WTC11 (cell line): ENCODE data around the gene HRH3. TPM values are rescaled to one million over a fixed set of nuclear protein-coding genes. Genes with fewer than 3 reads are reported as not detected.

ENCODE experiments used
- ATAC-seq: fragments of 200-7000 bp; cut with Tn5 transposase; 2 replicates; pipeline ENCODE4 v1.10.0; 2021; ENCODE audit warnings: mild to moderate bottlenecking, moderate library complexity
- CTCF ChIA-PET: fragments of 300-600 bp; sonication (Branson Sonifier 250); formaldehyde crosslinking; loops from one replicate; lab custom pipeline; 2021; ENCODE audit warnings: antibody characterized with exemption; lab: Charles Lee
- POLR2A ChIA-PET: fragments of 350-600 bp; sonication (Branson Sonifier 250); formaldehyde crosslinking; loops from one replicate; lab custom pipeline; 2021; ENCODE audit warnings: antibody characterized with exemption; lab: Charles Lee
- DNase-seq: peaks from one replicate; pipeline ENCODE4 v3.0.0; 2021; ENCODE audit warnings: low spot score
- H3K27ac Mint-ChIP-seq: 2 replicates; pipeline ENCODE4 v1.8.0; 2021; ENCODE audit warnings: mixed read lengths
- H3K27me3 Mint-ChIP-seq: 2 replicates; pipeline ENCODE4 v1.8.0; 2021; ENCODE audit warnings: low read depth, mild to moderate bottlenecking, moderate library complexity, mixed read lengths
- H3K36me3 Mint-ChIP-seq: 2 replicates; pipeline ENCODE4 v1.8.0; 2021; ENCODE audit warnings: mixed read lengths
- H3K4me1 Mint-ChIP-seq: 2 replicates; pipeline ENCODE4 v1.8.0; 2022; ENCODE audit warnings: mixed read lengths
- H3K4me3 Mint-ChIP-seq: 2 replicates; pipeline ENCODE4 v1.8.0; 2021; ENCODE audit warnings: mild to moderate bottlenecking, moderate library complexity, mixed read lengths
- H3K9me3 Mint-ChIP-seq: 2 replicates; pipeline ENCODE4 v1.8.0; 2021; ENCODE audit warnings: mixed read lengths
- ERG ChIP-seq: fragments of 250-450 bp; sonication (Bioruptor Pico); IDR thresholded peaks from 2 replicates; pipeline ENCODE4 v1.8.0; 2021; ENCODE audit warnings: mild to moderate bottlenecking
- ETV6 ChIP-seq: sonication (generic); formaldehyde crosslinking; IDR thresholded peaks from 2 replicates; pipeline ENCODE4 v1.8.1; 2022; ENCODE audit warnings: mild to moderate bottlenecking, missing genetic modification reagents
- PREB ChIP-seq: sonication (generic); formaldehyde crosslinking; IDR thresholded peaks from 2 replicates; pipeline ENCODE4 v1.8.1; 2022; ENCODE audit warnings: mild to moderate bottlenecking, missing genetic modification reagents, moderate library complexity, borderline replicate concordance
- SOX15 ChIP-seq: fragments of 250-450 bp; sonication (Bioruptor Pico); IDR thresholded peaks from 2 replicates; pipeline ENCODE4 v1.9.0; 2021; ENCODE audit warnings: mild to moderate bottlenecking
- ZBTB21 ChIP-seq: sonication (generic); formaldehyde crosslinking; IDR thresholded peaks from 2 replicates; pipeline ENCODE4 v1.8.1; 2023; ENCODE audit warnings: mild to moderate bottlenecking, missing genetic modification reagents, borderline replicate concordance
- ZNF138 ChIP-seq: sonication (generic); formaldehyde crosslinking; conservative IDR thresholded peaks from 2 replicates; pipeline ENCODE4 v1.8.1; 2022; ENCODE audit warnings: mild to moderate bottlenecking, moderate library complexity, missing genetic modification reagents
- ZNF232 ChIP-seq: sonication (generic); formaldehyde crosslinking; IDR thresholded peaks from 2 replicates; pipeline ENCODE4 v1.8.0; 2022; ENCODE audit warnings: mild to moderate bottlenecking, missing genetic modification reagents
- total RNA-seq: library from RNA; stranded (reverse); gene quantifications from 3 replicates; pipeline ENCODE4 v1.2.3, GENCODE V29; 2021
- TF ChIP-seq, protein P1 (sequence below): sonication (generic); formaldehyde crosslinking; IDR thresholded peaks from 2 replicates; pipeline ENCODE4 v1.8.0; 2022; ENCODE audit warnings: mild to moderate bottlenecking, missing genetic modification reagents
- TF ChIP-seq, protein P2 (sequence below): sonication (generic); formaldehyde crosslinking; IDR thresholded peaks from 2 replicates; pipeline ENCODE4 v1.8.1; 2023; ENCODE audit warnings: mild to moderate bottlenecking, missing genetic modification reagents, moderate library complexity
- TF ChIP-seq, protein P3 (sequence below): sonication (generic); formaldehyde crosslinking; IDR thresholded peaks from 2 replicates; pipeline ENCODE4 v1.8.0; 2023; ENCODE audit warnings: missing genetic modification reagents, mild to moderate bottlenecking, borderline replicate concordance
- TF ChIP-seq, protein P4 (sequence below): sonication (generic); formaldehyde crosslinking; IDR thresholded peaks from 2 replicates; pipeline ENCODE4 v1.8.0; 2022; ENCODE audit warnings: mild to moderate bottlenecking, missing genetic modification reagents
- TF ChIP-seq, protein P5 (sequence below): sonication (generic); formaldehyde crosslinking; IDR thresholded peaks from 2 replicates; pipeline ENCODE4 v1.8.1; 2022; ENCODE audit warnings: low read depth, mild to moderate bottlenecking, moderate library complexity, missing genetic modification reagents, borderline replicate concordance

HRH3 gene
- total RNA-seq, 1 experiment from 2014 or later, result 3.3 TPM

DNA sequence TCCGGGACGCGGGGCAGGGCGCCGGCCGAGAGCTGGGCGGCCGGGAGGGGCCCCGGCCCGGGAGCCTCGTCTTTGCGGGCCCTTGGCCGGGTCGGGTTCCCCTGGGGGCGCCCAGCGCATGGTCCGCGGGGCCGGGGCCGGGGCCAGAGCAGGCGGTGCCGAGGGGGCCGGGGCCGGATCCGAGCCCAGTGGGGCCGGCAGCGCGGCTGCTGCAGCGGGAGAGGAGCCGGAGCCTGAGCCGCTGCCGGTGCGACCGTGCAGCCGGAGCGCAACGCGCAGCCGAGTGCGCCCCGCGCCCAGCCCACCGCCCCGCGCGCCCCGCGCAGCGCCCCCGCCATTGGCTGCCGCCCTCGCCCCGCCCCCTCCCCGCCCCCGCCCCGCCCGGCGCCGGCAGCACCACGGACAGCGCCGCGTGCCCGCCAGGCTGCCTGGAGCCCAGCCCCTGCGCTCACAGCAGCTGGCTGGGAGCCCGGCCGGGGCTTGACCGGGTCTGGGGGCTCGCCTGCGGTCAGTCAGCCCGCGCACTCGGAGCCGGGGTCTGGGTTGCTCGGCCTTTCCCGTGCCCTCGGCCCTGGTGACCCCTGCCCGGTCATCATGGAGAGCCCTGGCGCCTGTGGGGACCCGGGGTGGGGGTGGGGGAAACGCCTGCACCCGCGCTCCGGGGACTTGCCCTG, at the start of gene HRH3 (continued):
- TF ChIP-seq, protein P1, sequence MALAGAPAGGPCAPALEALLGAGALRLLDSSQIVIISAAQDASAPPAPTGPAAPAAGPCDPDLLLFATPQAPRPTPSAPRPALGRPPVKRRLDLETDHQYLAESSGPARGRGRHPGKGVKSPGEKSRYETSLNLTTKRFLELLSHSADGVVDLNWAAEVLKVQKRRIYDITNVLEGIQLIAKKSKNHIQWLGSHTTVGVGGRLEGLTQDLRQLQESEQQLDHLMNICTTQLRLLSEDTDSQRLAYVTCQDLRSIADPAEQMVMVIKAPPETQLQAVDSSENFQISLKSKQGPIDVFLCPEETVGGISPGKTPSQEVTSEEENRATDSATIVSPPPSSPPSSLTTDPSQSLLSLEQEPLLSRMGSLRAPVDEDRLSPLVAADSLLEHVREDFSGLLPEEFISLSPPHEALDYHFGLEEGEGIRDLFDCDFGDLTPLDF, result no peak
- TF ChIP-seq, protein P2, sequence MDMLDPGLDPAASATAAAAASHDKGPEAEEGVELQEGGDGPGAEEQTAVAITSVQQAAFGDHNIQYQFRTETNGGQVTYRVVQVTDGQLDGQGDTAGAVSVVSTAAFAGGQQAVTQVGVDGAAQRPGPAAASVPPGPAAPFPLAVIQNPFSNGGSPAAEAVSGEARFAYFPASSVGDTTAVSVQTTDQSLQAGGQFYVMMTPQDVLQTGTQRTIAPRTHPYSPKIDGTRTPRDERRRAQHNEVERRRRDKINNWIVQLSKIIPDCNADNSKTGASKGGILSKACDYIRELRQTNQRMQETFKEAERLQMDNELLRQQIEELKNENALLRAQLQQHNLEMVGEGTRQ (CRISPR knock-in tag), result no peak
- TF ChIP-seq ZBTB21 (CRISPR knock-in tag) (no peak), ZNF232 (CRISPR knock-in tag) (no peak), SOX15 (CRISPR knock-in tag) (no peak), PREB (CRISPR knock-in tag) (no peak)
- TF ChIP-seq, protein P3, sequence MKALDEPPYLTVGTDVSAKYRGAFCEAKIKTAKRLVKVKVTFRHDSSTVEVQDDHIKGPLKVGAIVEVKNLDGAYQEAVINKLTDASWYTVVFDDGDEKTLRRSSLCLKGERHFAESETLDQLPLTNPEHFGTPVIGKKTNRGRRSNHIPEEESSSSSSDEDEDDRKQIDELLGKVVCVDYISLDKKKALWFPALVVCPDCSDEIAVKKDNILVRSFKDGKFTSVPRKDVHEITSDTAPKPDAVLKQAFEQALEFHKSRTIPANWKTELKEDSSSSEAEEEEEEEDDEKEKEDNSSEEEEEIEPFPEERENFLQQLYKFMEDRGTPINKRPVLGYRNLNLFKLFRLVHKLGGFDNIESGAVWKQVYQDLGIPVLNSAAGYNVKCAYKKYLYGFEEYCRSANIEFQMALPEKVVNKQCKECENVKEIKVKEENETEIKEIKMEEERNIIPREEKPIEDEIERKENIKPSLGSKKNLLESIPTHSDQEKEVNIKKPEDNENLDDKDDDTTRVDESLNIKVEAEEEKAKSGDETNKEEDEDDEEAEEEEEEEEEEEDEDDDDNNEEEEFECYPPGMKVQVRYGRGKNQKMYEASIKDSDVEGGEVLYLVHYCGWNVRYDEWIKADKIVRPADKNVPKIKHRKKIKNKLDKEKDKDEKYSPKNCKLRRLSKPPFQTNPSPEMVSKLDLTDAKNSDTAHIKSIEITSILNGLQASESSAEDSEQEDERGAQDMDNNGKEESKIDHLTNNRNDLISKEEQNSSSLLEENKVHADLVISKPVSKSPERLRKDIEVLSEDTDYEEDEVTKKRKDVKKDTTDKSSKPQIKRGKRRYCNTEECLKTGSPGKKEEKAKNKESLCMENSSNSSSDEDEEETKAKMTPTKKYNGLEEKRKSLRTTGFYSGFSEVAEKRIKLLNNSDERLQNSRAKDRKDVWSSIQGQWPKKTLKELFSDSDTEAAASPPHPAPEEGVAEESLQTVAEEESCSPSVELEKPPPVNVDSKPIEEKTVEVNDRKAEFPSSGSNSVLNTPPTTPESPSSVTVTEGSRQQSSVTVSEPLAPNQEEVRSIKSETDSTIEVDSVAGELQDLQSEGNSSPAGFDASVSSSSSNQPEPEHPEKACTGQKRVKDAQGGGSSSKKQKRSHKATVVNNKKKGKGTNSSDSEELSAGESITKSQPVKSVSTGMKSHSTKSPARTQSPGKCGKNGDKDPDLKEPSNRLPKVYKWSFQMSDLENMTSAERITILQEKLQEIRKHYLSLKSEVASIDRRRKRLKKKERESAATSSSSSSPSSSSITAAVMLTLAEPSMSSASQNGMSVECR (CRISPR knock-in tag), result peak; percentile 80; the same call in 1 of the 2 replicates
- TF ChIP-seq, protein P4, sequence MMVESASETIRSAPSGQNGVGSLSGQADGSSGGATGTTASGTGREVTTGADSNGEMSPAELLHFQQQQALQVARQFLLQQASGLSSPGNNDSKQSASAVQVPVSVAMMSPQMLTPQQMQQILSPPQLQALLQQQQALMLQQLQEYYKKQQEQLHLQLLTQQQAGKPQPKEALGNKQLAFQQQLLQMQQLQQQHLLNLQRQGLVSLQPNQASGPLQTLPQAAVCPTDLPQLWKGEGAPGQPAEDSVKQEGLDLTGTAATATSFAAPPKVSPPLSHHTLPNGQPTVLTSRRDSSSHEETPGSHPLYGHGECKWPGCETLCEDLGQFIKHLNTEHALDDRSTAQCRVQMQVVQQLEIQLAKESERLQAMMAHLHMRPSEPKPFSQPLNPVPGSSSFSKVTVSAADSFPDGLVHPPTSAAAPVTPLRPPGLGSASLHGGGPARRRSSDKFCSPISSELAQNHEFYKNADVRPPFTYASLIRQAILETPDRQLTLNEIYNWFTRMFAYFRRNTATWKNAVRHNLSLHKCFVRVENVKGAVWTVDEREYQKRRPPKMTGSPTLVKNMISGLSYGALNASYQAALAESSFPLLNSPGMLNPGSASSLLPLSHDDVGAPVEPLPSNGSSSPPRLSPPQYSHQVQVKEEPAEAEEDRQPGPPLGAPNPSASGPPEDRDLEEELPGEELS (CRISPR knock-in tag), result peak; percentile 86

DNA sequence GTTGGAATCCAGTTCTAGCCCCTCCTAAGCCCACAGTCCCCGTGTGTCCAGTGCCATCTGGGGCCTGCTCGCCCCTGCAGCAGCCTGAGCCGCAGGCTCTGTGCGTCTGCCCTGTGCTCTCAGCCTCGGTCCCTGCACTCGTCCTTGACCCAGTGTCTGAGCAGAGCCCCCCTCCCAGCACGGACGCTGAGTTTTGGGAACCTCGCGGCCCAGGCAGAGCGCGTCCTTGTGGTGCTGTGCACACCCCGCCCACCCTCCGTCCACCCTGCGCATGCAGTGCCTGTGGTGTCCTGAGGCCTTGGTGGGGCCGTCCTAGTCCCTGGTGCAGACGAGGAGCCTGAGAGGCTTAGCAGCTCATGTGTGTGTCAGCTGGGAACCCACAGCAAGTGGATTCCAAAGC, 49.8 kb upstream of the HRH3 start:
- no peak for ATAC-seq
- Mint-ChIP-seq H3K9me3 (peaks cover 14% of the 10 kb centered on the region), H3K27ac (peak overlapping the region; percentile 51; the same call in 1 of the 2 replicates), H3K36me3 (peaks cover 45% of the 10 kb centered on the region), H3K27me3 (no peaks in the 10 kb centered on the region), H3K4me3 (no peak overlapping the region), H3K4me1 (peaks cover 3% of the 10 kb centered on the region; the same call in 1 of the 2 replicates)
- ChIA-PET CTCF (interaction anchor here (0.6 kb wide), 1 partner anchor 51 kb away, joined by 3 read pairs; no protein-coding TSS in a partner anchor), POLR2A (no interaction called here)
- no peak for TF ChIP-seq ETV6 (CRISPR knock-in tag)
- TF ChIP-seq, protein P5, sequence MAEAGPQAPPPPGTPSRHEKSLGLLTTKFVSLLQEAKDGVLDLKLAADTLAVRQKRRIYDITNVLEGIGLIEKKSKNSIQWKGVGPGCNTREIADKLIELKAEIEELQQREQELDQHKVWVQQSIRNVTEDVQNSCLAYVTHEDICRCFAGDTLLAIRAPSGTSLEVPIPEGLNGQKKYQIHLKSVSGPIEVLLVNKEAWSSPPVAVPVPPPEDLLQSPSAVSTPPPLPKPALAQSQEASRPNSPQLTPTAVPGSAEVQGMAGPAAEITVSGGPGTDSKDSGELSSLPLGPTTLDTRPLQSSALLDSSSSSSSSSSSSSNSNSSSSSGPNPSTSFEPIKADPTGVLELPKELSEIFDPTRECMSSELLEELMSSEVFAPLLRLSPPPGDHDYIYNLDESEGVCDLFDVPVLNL (CRISPR knock-in tag), result no peak
- no peak for TF ChIP-seq ZNF138 (CRISPR knock-in tag)
- TF ChIP-seq, protein P1, result no peak
- no peak for TF ChIP-seq ERG (CRISPR knock-in tag)
- DNase-seq, result no peak
